ENCODE data around the gene RFX2. TPM values are rescaled to one million over a fixed set of nuclear protein-coding genes. Genes with fewer than 3 reads are reported as not detected.

The RFX2 gene
- total and polyA plus RNA-seq, 9 of the 15 experiments (the other 6 are each of a cell fraction or from before 2014, with no cell fraction given): 3.6 to 18.7 (median 8.7) TPM

GRCh38 chr19:6108721-6109633, 1.3 kb downstream of the RFX2 start (continued):
- TF ChIP-seq ZNF696 (CRISPR knock-in tag; conservative IDR thresholded peaks at IDR 0.05) (no peak), RBBP5 (IDR thresholded peaks at IDR 0.05; ENCODE audit: borderline replicate concordance, insufficient read depth, low read length, poor library complexity, severe bottlenecking) (peak; percentile 62), TFE3 (CRISPR knock-in tag; IDR thresholded peaks at IDR 0.05) (no peak), SMARCA4 (IDR thresholded peaks at IDR 0.05) (peak; percentile 62; the same call in 1 of the 2 replicates), MECOM (CRISPR knock-in tag; IDR thresholded peaks at IDR 0.05) (no peak), ELF2 (CRISPR knock-in tag; IDR thresholded peaks at IDR 0.05) (no peak), ZBTB43 (CRISPR knock-in tag; IDR thresholded peaks at IDR 0.05) (peak; percentile 16; the same call in 1 of the 2 replicates), UBTF (IDR thresholded peaks at IDR 0.05; ENCODE audit: borderline replicate concordance in 1 of 2, low read depth in 2 of 2, low read length in 2 of 2) (0 out of 4 replicates have a peak, but pooled peaks of 1 of the 2 experiments have one; percentile 50), U2AF1 (optimal IDR thresholded peaks at IDR 0.05; ENCODE audit: low read depth, low read length) (no peak), ARID1B (IDR thresholded peaks at IDR 0.05) (peak; percentile 43; the same call in 1 of the 2 replicates), NCOA6 (IDR thresholded peaks at IDR 0.05) (no peak), E2F6 (IDR thresholded peaks at IDR 0.05; ENCODE audit: borderline replicate concordance in 1 of 2, extremely low read depth in 1 of 2, insufficient read depth in 1 of 2, insufficient read length in 1 of 2, low read depth in 1 of 2, low read length in 1 of 2, poor library complexity in 1 of 2, severe bottlenecking in 1 of 2) (peak in 1 of 2 experiments; percentile 27), STAT6 (CRISPR knock-in tag; IDR thresholded peaks at IDR 0.05) (no peak), SIN3B (IDR thresholded peaks at IDR 0.05; ENCODE audit: low read depth) (no peak), HDAC2 (IDR thresholded peaks at IDR 0.05) (0 out of 2 replicates have a peak, but pooled peaks have one; percentile 48)
